ENCODE measurements around the gene FAM156B.
"Not testable (repeated sequence)": the region's sequence is repeated elsewhere in the genome, so short reads cannot be mapped to it uniquely, and the experiment has no call there.

DNA sequence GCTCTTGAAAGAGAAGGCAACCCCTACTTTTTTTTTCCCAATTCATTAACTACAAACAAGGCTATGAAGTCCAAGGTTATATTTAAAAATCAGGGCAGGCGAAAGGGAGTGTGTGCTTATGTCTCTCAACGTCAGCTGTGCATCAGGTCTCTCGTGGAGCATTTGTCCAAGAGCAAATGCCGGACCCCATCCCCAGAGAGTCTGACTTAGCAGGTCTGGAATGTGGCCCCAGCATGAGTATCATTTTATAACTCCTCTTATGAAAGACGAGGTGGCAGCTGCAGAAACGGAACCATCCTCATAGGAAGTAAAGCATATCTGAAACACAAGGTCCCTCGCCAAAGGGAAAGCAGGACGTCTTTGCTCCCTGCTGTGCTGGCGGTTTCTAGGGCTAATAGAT lies 16.6 kb downstream of the FAM156B start:
- TF ChIP-seq, protein P1, sequence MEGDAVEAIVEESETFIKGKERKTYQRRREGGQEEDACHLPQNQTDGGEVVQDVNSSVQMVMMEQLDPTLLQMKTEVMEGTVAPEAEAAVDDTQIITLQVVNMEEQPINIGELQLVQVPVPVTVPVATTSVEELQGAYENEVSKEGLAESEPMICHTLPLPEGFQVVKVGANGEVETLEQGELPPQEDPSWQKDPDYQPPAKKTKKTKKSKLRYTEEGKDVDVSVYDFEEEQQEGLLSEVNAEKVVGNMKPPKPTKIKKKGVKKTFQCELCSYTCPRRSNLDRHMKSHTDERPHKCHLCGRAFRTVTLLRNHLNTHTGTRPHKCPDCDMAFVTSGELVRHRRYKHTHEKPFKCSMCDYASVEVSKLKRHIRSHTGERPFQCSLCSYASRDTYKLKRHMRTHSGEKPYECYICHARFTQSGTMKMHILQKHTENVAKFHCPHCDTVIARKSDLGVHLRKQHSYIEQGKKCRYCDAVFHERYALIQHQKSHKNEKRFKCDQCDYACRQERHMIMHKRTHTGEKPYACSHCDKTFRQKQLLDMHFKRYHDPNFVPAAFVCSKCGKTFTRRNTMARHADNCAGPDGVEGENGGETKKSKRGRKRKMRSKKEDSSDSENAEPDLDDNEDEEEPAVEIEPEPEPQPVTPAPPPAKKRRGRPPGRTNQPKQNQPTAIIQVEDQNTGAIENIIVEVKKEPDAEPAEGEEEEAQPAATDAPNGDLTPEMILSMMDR (IDR thresholded peaks at IDR 0.05; ENCODE audit: poor library complexity, severe bottlenecking) = not testable (repeated sequence)
- not testable (repeated sequence) for TF ChIP-seq EP300 (conservative IDR thresholded peaks at IDR 0.05; ENCODE audit: poor library complexity, severe bottlenecking); POLR2AphosphoS5 (IDR thresholded peaks at IDR 0.05); MXI1 (conservative IDR thresholded peaks at IDR 0.05; ENCODE audit: poor library complexity, severe bottlenecking); RAD21 (conservative IDR thresholded peaks at IDR 0.05)
